OCI-LY1 (cell line): ENCODE results near the gene ADGRG3.

ENCODE experiments used
- H2AFZ ChIP-seq: fragments of 200-600 bp; sonication (generic), shearing (Covaris generic); 2 replicates; pipeline ENCODE4 v1.6.0; 2014; ENCODE audit warnings: antibody characterized with exemption, mild to moderate bottlenecking, low read length
- H3F3A ChIP-seq: fragments of 200-600 bp; sonication (generic), shearing (Covaris generic); 2 replicates; pipeline ENCODE4 v1.6.0; 2014; ENCODE audit warnings: mild to moderate bottlenecking, antibody characterized with exemption, low read length, moderate library complexity; ENCODE audit not compliant: insufficient read depth
- H3K27ac ChIP-seq: fragments of 200-600 bp; sonication (generic); 2 replicates; pipeline ENCODE4 v1.5.1; 2014; ENCODE audit warnings: low read length, mixed run types, mild to moderate bottlenecking, low read depth; ENCODE audit not compliant: poor library complexity, severe bottlenecking
- H3K27me3 ChIP-seq: fragments of 200-600 bp; sonication (generic); 2 replicates; pipeline ENCODE4 v1.6.0; 2014; ENCODE audit warnings: antibody characterized with exemption, mild to moderate bottlenecking, low read length, moderate library complexity; ENCODE audit not compliant: insufficient read depth
- H3K36me3 ChIP-seq: fragments of 200-600 bp; sonication (generic); 2 replicates; pipeline ENCODE4 v1.6.1; 2014; ENCODE audit warnings: mild to moderate bottlenecking, antibody characterized with exemption, low read length, moderate library complexity, mixed read lengths; ENCODE audit not compliant: insufficient read depth
- H3K4me1 ChIP-seq: fragments of 200-600 bp; sonication (generic); 2 replicates; pipeline ENCODE4 v1.5.1; 2014; ENCODE audit warnings: mild to moderate bottlenecking, low read length, moderate library complexity; ENCODE audit not compliant: insufficient read depth, severe bottlenecking
- H3K4me2 ChIP-seq: fragments of 200-600 bp; sonication (generic), shearing (Covaris generic); 2 replicates; pipeline ENCODE4 v1.6.1; 2014; ENCODE audit warnings: low read length
- H3K4me3 ChIP-seq: fragments of 200-600 bp; sonication (generic); 2 replicates; pipeline ENCODE4 v1.5.1; 2014; ENCODE audit warnings: low read length, low read depth, mild to moderate bottlenecking, mixed read lengths; ENCODE audit not compliant: poor library complexity, severe bottlenecking
- H3K79me2 ChIP-seq: fragments of 200-600 bp; shearing (Covaris generic); 2 replicates; pipeline ENCODE4 v1.6.1; 2016; ENCODE audit warnings: mixed run types, low read length, mixed read lengths; ENCODE audit not compliant: insufficient read depth
- H3K9ac ChIP-seq: fragments of 200-600 bp; sonication (generic), shearing (Covaris generic); 2 replicates; pipeline ENCODE4 v1.6.1; 2014; ENCODE audit warnings: mild to moderate bottlenecking, low read length, mixed read lengths
- H3K9me2 ChIP-seq: fragments of 200-600 bp; sonication (generic), shearing (Covaris generic); 2 replicates; pipeline ENCODE4 v1.6.1; 2014; ENCODE audit warnings: low read depth, mild to moderate bottlenecking, low read length, mixed read lengths
- H3K9me3 ChIP-seq: fragments of 200-600 bp; shearing (Covaris generic); 2 replicates; pipeline ENCODE4 v1.6.1; 2014; ENCODE audit warnings: low read length, mixed read lengths
- H4K20me1 ChIP-seq: fragments of 200-600 bp; sonication (generic), shearing (Covaris generic); 2 replicates; pipeline ENCODE4 v1.6.0; 2016; ENCODE audit warnings: mild to moderate bottlenecking, low read length; ENCODE audit not compliant: insufficient read depth
- CTCF ChIP-seq: fragments of 200-600 bp; sonication (generic), shearing (Covaris generic); IDR thresholded peaks from 2 replicates; pipeline ENCODE4 v1.5.1; 2017; ENCODE audit warnings: mild to moderate bottlenecking, antibody characterized with exemption, low read length, moderate library complexity, mixed read lengths
- EZH2 ChIP-seq: fragments of 200-600 bp; sonication (generic), shearing (Covaris generic); IDR thresholded peaks from 2 replicates; pipeline ENCODE4 v1.8.0; 2017; ENCODE audit warnings: borderline replicate concordance, mixed run types, mild to moderate bottlenecking, antibody characterized with exemption, low read length, moderate library complexity, mixed read lengths

The ADGRG3 gene

GRCh38 chr16:57664662-57665025 lies 3.5 kb upstream of the ADGRG3 start:
- no peak overlapping the region for H3K9ac ChIP-seq
- no peaks in the 10 kb centered on the region for H3K27me3 ChIP-seq
- H3F3A ChIP-seq: no peaks in the 10 kb centered on the region
- TF ChIP-seq EZH2 (no peak), CTCF (no peak)
- H3K79me2 ChIP-seq: no peaks in the 10 kb centered on the region
- H2AFZ ChIP-seq: no peak overlapping the region
- H3K27ac ChIP-seq: no peak overlapping the region
- no peak overlapping the region for H3K4me2 ChIP-seq
- H3K9me3 ChIP-seq: no peaks in the 10 kb centered on the region
- H3K36me3 ChIP-seq: no peaks in the 10 kb centered on the region
- no peaks in the 10 kb centered on the region for H3K4me1 ChIP-seq
- no peaks in the 10 kb centered on the region for H4K20me1 ChIP-seq
- no peak overlapping the region for H3K4me3 ChIP-seq
- no peaks in the 10 kb centered on the region for H3K9me2 ChIP-seq

- no peak overlapping the region for H3K9ac ChIP-seq
- no peaks in the 10 kb centered on the region for H3K4me1 ChIP-seq
- no peak overlapping the region for H2AFZ ChIP-seq
- no peaks in the 10 kb centered on the region for H4K20me1 ChIP-seq
- no peaks in the 10 kb centered on the region for H3K27me3 ChIP-seq
- no peak for TF ChIP-seq EZH2
- TF ChIP-seq CTCF: no peak
- no peak overlapping the region for H3K27ac ChIP-seq
- H3K36me3 ChIP-seq: no peaks in the 10 kb centered on the region
- H3K9me3 ChIP-seq: no peaks in the 10 kb centered on the region
- no peak overlapping the region for H3K4me3 ChIP-seq
- no peaks in the 10 kb centered on the region for H3F3A ChIP-seq
- H3K9me2 ChIP-seq: no peaks in the 10 kb centered on the region
- H3K4me2 ChIP-seq: no peak overlapping the region
- H3K79me2 ChIP-seq: no peaks in the 10 kb centered on the region
These were observed 2.6 kb upstream of the ADGRG3 start for GRCh38 chr16:57665541-57665940.

- H3K9ac ChIP-seq: no peak overlapping the region
- no peaks in the 10 kb centered on the region for H3K4me1 ChIP-seq
- no peaks in the 10 kb centered on the region for H3K27me3 ChIP-seq
- H4K20me1 ChIP-seq: no peaks in the 10 kb centered on the region
- no peak overlapping the region for H3K4me3 ChIP-seq
- H3K27ac ChIP-seq: no peak overlapping the region
- H2AFZ ChIP-seq: no peak overlapping the region
- TF ChIP-seq EZH2: no peak
- no peak for TF ChIP-seq CTCF
- H3K36me3 ChIP-seq: no peaks in the 10 kb centered on the region
- no peaks in the 10 kb centered on the region for H3K9me3 ChIP-seq
- H3K79me2 ChIP-seq: no peaks in the 10 kb centered on the region
- H3K9me2 ChIP-seq: no peaks in the 10 kb centered on the region
- H3K4me2 ChIP-seq: no peak overlapping the region
- H3F3A ChIP-seq: no peaks in the 10 kb centered on the region
These were observed 1.6 kb upstream of the ADGRG3 start for GRCh38 chr16:57666353-57667047.
